Measurements from ENCODE around the gene ODF2L. TPM values are rescaled to one million over a fixed set of nuclear protein-coding genes. Genes with fewer than 3 reads are reported as not detected.

Gene ODF2L
- 10 to 100 TPM in 3 of 4 donors, 1 to 10 TPM in 1; 9.2 to 30.8 (median 21.4) TPM for total RNA-seq

GRCh38 chr1:86395751-86396497, at the start of gene ODF2L:
TSS of gene ODF2L (minus strand) at chr1:86396323. CDS start at chr1:86387027, 9,296 bp downstream.
- TF ChIP-seq POLR2AphosphoS5 (IDR thresholded peaks at IDR 0.05): peak; percentile 56
- TF ChIP-seq POLR2A (IDR thresholded peaks at IDR 0.05): peak; percentile 44 to 50
- no peak for TF ChIP-seq CTCF (IDR thresholded peaks at IDR 0.05)
- no peak for TF ChIP-seq EP300 (IDR thresholded peaks at IDR 0.05)
- no peaks in the 10 kb centered on the region for H3K27me3 ChIP-seq
- ATAC-seq: peak; percentile 99
- H3K9me3 ChIP-seq: no peaks in the 10 kb centered on the region
- H3K36me3 ChIP-seq: no peaks in the 10 kb centered on the region
- H3K4me3 ChIP-seq: peak within 1 kb of the TSS; percentile 85 to 88
- 0% methylated on average over 3 to 4 of the region's 56 CpGs for WGBS, 2 donors (ENCODE audit: low coverage in 1 of 2)
- H3K27ac ChIP-seq: peak within 1 kb of the TSS; percentile 11 to 88 (median 84)
- peaks cover 0 to 39% (median 4%) of the 10 kb centered on the region in 3 donors for H3K4me1 ChIP-seq

- 67 to 100% methylated on average over 1 of the region's 1 CpG for WGBS, 2 donors (ENCODE audit: low coverage in 1 of 2)
- TF ChIP-seq EP300 (IDR thresholded peaks at IDR 0.05): no peak
- TF ChIP-seq POLR2AphosphoS5 (IDR thresholded peaks at IDR 0.05): no peak
- TF ChIP-seq CTCF (IDR thresholded peaks at IDR 0.05): no peak
- H3K4me3 ChIP-seq: no peak overlapping the region
- no peaks in the 10 kb centered on the region for H3K9me3 ChIP-seq
- ATAC-seq: no peak
- H3K27ac ChIP-seq: no peak overlapping the region
- no peaks in the 10 kb centered on the region for H3K36me3 ChIP-seq
- H3K27me3 ChIP-seq: no peaks in the 10 kb centered on the region
- H3K4me1 ChIP-seq: no peaks in the 10 kb centered on the region
Measured at GRCh38 chr1:86445919-86446318, 49.8 kb upstream of the ODF2L start.

GRCh38 chr1:86441997-86442396, 45.9 kb upstream of the ODF2L start:
- 57 to 63% methylated on average over 1 of the region's 1 CpG for WGBS, 2 donors (ENCODE audit: low coverage in 1 of 2)
- Histone ChIP-seq H3K4me3 (no peak overlapping the region), H3K9me3 (no peaks in the 10 kb centered on the region), H3K4me1 (no peaks in the 10 kb centered on the region), H3K27me3 (no peaks in the 10 kb centered on the region), H3K27ac (no peak overlapping the region), H3K36me3 (no peaks in the 10 kb centered on the region)
- no peak for ATAC-seq
- TF ChIP-seq CTCF (IDR thresholded peaks at IDR 0.05) (no peak), POLR2A (IDR thresholded peaks at IDR 0.05) (no peak), POLR2AphosphoS5 (IDR thresholded peaks at IDR 0.05) (no peak)

- WGBS, 2 donors (ENCODE audit: low coverage in 1 of 2): 60 to 78% methylated on average over 1 to 2 of the region's 2 CpGs
- TF ChIP-seq CTCF (IDR thresholded peaks at IDR 0.05): no peak
- no peak for TF ChIP-seq POLR2A (IDR thresholded peaks at IDR 0.05)
- no peak for TF ChIP-seq EP300 (IDR thresholded peaks at IDR 0.05)
- TF ChIP-seq POLR2AphosphoS5 (IDR thresholded peaks at IDR 0.05): no peak
- H3K4me1 ChIP-seq: no peaks in the 10 kb centered on the region
- no peaks in the 10 kb centered on the region for H3K36me3 ChIP-seq
- no peaks in the 10 kb centered on the region for H3K27me3 ChIP-seq
- no peak for ATAC-seq
- H3K9me3 ChIP-seq: no peaks in the 10 kb centered on the region
- H3K27ac ChIP-seq: no peak overlapping the region
- no peak overlapping the region for H3K4me3 ChIP-seq
Measured at GRCh38 chr1:86441581-86441980, 45.5 kb upstream of the ODF2L start.

- no peak overlapping the region for H3K4me3 ChIP-seq
- no peaks in the 10 kb centered on the region for H3K27me3 ChIP-seq
- H3K9me3 ChIP-seq: no peaks in the 10 kb centered on the region
- 68 to 88% methylated on average over 2 of the region's 2 CpGs for WGBS, 2 donors (ENCODE audit: low coverage in 1 of 2)
- no peak overlapping the region for H3K27ac ChIP-seq
- no peak for ATAC-seq
- no peaks in the 10 kb centered on the region for H3K4me1 ChIP-seq
- TF ChIP-seq POLR2A (IDR thresholded peaks at IDR 0.05): no peak
- TF ChIP-seq CTCF (IDR thresholded peaks at IDR 0.05): no peak
- TF ChIP-seq EP300 (IDR thresholded peaks at IDR 0.05): no peak
- TF ChIP-seq POLR2AphosphoS5 (IDR thresholded peaks at IDR 0.05): no peak
- H3K36me3 ChIP-seq: no peaks in the 10 kb centered on the region
Measured at GRCh38 chr1:86436041-86436440, 39.9 kb upstream of the ODF2L start.

All from gastroesophageal sphincter (tissue), 4 donors.